LNCAP (cell line): ENCODE results near the gene SUDS3.

Experiments
- CTCF ChIP-seq: fragments of 450-650 bp; IDR thresholded peaks from 2 replicates; pipeline ENCODE4 v1.5.1; 2017; ENCODE audit warnings: mild to moderate bottlenecking

Gene SUDS3

GRCh38 chr12:118391424-118391823 lies 15.1 kb downstream of the SUDS3 start:
- no peak for TF ChIP-seq CTCF

- no peak for TF ChIP-seq CTCF
Measured at GRCh38 chr12:118391836-118392235, 15.5 kb downstream of the SUDS3 start.

- no peak for TF ChIP-seq CTCF
Measured at GRCh38 chr12:118397708-118398440, 21.5 kb downstream of the SUDS3 start.

GRCh38 chr12:118398524-118398923 lies 22.2 kb downstream of the SUDS3 start:
- TF ChIP-seq CTCF: no peak

- TF ChIP-seq CTCF: no peak
Measured at GRCh38 chr12:118398940-118399339, 22.6 kb downstream of the SUDS3 start.

GRCh38 chr12:118402251-118402650 lies 25.9 kb downstream of the SUDS3 start:
- TF ChIP-seq CTCF: no peak

- TF ChIP-seq CTCF: peak; percentile 79
Measured at GRCh38 chr12:118404876-118405521, 28.6 kb downstream of the SUDS3 start.
